CD4-positive, alpha-beta T cell treated with Interleukin-1 beta for 1 hour (primary cell): ENCODE results near the gene KCNK6.
A peak's percentile ranks its signal among the peaks of the same experiment; 100 is the strongest.
"Not testable (repeated sequence)": the region's sequence is repeated elsewhere in the genome, so short reads cannot be mapped to it uniquely, and the experiment has no call there.

Experiments used
- DNase-seq, 2 donors: peaks; one replicate each; pipeline ENCODE4 v3.0.0-alpha.2; 2020 to 2022

The KCNK6 gene

DNA sequence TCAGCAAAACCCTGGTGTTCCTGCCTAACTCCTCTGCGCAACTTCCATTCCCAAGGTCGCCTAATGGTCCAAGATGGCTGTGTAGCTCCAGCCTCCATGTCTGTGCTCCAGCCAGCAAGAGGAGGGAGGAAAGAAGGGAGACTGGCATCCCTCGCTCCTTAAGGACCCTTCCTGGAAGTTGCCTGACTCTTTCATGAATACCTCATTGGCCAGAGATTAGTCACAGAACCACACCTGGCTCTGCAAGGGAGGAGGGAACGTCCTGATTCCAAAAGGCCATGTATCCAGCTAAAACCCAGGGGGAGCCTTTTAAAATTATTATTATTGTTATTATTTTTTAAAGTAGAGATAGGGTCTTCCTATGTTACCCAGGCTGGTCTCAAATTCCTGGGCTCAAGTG is 4.8 kb downstream of the KCNK6 start:
- no peak for DNase-seq

DNA sequence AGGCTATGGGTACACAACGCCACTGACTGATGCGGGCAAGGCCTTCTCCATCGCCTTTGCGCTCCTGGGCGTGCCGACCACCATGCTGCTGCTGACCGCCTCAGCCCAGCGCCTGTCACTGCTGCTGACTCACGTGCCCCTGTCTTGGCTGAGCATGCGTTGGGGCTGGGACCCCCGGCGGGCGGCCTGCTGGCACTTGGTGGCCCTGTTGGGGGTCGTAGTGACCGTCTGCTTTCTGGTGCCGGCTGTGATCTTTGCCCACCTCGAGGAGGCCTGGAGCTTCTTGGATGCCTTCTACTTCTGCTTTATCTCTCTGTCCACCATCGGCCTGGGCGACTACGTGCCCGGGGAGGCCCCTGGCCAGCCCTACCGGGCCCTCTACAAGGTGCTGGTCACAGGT is 6.9 kb downstream of the KCNK6 start:
- DNase-seq, result no peak

DNA sequence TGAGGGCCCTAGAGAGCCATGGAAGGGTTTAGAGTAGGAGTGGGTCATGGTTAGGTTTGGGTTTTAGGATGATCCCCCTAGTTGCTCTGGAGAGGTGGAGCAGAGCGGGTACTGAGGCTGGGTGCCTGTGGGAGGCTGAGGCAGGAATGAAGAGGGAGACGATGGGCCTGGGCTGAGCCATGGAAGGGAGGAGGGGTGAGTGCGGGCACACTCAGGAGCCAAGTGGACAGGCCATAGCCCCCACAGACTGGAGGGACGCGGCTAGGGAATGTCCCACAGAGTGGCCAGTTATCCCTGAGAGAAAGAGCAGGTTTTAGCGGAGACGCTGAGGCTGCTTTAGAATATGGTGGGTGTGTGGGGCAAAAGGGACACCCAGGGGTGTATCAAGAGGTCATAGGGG is 10.0 kb downstream of the KCNK6 start:
- no peak for DNase-seq

DNA sequence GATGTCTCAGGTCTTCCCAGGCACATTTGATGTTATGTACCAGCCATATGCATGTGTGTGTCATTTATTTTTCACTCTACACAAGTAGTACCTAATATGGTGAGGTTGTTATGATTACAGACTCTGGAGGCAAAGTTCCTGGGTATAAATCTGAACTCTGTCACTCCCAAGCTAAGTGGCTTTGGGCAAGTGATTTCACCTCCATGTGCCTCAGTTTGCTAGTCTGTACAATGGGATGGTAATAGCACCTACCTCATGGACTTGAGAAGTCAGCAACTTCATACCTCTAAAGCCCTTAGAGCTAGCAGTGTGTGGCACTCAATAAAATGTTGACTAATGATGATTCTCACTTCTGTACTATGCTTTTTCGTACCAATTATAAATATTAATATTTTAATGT is 12.1 kb downstream of the KCNK6 start:
- DNase-seq, result no peak

DNA sequence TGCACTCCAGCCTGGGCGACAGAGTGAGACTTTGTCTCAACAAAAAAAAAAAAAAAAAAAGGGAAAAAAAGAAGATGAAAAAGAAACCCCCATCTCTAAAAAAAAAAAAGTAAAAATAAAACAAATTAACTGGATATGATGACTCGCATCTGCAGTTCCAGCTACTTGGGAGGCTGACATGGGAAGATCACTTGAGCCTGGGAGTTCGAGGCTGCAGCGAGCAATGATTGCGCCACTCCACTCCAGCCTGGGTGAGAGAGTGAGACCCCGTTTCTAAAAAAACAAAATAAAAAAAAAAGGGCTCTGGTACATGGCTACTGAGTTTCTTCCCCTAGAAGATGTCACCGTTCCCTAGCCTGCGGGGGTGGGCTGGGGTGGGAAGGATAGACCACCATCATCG is 13.6 kb downstream of the KCNK6 start:
- no peak for DNase-seq

DNA sequence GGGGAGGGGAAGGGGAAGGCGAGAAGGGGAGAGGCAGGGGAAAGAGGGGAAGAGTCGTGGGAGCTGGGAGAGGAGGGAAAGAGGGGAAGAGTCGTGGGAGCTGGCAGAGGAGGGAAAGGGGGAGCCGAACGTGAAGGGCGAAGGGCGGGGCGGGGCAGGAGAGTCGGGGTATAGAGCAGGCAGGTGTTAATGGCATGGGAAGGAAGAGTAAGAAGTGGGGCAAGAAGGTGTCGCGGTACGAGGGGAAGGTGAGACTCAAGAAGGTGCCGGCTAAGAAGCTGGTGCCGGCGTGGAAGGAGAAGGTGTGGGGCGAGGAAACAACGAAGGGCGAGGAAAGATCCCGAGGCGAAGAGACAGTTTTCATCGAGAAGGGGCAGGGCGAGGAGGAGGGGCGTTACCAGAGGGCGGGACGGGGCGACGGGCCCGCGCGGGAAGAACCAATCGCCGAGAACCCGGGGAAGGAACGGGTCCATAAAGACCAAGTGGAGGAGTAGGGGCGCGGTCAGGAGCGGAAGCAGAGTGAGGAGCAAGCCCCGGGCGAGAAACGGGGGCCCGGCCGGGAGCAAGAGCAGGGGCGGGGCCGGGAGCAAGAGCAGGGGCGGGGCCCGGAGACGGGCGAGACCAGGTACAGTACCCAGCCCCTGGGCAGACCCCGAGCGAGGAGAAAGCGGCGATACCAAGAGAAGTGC is 16.4 kb downstream of the KCNK6 start:
- peak; percentile 95 for DNase-seq

DNA sequence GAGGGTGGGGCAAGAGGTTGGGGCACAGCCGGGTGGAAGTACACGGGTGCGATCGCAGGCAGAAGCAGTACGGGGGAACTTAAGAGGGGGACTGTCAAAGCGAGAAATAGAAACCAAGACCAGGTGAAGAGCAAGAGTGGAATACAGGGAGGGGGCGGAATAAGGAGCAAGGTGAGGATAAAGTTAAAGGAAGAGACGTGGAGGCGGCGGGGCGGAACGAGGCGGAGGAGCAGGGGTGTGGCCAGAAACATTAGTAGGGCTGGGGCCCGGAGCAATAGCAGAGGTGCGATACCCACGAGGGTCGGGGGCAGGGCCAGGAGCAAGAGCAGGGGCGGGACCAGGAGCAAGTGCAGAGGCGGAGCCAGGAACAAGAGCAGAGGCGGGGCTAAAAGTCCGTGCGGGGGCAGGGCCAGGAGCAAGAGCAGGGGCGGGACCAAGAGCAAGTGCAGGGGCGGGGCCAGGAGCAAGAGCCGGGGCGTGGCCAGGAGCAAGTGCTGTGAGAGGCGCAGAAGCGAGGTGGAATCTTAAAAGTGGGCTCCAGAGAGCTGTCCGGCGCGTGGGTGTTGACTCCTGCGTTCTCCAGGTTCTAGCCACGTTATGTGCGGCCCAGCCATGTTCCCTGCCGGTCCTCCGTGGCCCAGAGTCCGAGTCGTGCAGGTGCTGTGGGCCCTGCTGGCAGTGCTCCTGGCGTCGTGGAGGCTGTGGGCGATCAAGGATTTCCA is 17.2 kb downstream of the KCNK6 start:
- peak; percentile 95 to 97 for DNase-seq

DNA sequence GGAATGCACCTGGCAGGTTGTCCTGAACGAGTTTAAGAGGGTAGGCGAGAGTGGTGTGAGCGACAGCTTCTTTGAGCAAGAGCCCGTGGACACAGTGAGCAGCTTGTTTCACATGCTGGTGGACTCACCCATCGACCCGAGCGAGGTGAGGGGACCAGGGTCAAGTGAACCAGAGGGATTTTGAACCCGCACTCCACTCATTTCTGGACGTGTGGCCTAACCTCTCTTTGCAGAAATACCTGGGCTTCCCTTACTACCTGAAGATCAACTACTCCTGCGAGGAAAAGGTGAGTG is 17.7 kb downstream of the KCNK6 start:
- DNase-seq, result no peak

DNA sequence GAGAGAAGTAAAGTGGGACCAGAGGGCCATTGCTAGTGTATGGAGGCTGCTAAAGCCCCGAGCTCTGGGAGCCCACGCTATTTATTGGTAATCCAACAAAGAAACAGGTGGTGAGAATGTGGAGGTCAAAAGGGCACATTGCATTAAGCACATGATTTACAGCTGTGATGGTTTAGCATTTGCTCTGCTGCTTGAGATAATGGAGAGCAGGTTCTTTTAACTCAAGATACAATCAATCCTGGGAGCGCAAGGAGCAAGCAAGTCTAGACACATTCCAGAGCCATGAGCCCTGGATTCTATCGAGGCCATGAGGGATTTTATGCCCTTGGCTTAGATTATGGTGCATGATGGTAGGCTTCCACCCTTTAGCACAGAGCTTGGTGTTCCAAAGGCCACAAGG is 19.4 kb downstream of the KCNK6 start:
- DNase-seq, result not testable (repeated sequence)

DNA sequence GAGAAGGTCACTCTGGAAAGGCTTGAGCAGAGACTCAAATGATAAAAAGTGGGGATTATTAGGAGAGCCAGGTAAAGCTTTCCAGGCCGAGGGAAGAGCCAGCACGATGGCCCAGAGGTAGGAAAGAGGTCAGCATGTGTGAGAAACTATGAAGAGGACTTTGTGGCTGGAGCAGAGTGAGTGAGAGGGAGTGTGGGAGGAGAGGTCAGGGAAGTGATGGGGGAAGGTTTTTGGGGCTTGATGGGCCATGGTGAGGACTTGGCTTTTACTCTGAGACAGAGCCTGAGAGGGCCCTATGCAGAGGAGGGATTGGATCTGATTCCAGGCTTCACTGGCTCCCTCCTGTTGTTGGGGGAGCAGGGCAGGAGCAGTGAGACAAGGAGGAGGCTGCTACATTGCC is 21.3 kb downstream of the KCNK6 start:
- DNase-seq, result no peak

DNA sequence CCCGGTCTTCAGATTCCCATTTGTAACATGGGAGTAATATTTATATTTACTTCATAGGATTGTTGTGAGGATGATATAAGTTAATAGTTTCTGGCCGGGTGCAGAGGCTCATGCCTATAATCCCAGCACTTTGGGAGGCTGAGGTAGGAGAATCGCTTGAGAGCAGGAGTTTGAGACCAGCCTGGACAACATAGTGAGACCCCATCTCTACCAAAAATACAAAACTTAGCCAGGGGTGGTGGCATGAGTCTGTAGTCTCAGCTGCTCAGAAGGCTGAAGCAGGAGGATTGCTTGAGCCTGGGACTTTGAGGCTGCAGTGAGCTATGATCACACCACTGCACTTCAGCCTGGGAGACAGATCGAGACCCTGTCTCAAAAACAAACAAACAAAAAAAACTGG is 27.2 kb downstream of the KCNK6 start:
- no peak for DNase-seq

DNA sequence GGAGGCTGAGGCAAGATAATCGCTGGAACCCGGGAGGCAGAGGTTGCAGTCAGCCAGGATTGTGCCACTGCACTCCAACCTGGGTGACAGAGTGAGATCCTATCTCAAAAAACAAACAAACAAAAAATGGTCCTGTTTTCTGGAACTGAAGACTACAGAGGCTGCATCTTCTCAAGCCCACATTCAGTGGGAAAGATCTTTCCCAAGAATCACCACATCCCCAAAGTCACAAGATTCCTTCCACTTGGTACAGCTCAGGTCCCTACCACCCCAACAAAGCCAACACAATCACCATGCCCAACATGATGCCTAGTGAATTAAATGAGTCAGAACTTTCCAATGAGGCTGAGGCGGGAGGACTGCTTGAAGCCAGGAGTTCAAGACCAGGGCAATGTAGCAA is 31.2 kb downstream of the KCNK6 start:
- DNase-seq, result no peak

DNA sequence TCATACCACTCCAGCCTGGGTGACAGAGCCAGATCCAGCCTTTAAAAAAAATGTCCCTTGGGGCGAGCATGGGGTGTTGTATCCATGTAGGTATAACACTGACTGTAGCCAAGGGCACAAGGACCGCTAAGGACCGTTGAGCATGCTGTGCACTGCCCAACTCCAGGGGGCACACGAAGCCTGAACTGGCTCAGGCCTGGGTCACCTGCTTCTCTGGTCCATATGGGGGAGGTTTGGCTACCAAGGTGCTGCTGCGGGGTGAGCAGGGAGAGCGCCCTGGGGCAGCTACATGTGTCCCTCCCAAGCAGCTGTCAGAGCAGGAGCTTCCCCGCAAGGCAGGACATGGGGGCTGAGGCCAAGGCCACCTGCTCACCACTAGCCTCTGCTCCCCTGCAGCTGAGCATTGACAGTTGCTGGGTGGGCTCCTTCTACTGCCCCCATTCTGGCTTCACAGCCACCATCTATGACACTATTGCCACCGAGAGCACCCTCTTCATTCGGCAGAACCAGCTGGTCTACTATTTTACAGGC is 32.3 kb downstream of the KCNK6 start:
- no peak for DNase-seq

DNA sequence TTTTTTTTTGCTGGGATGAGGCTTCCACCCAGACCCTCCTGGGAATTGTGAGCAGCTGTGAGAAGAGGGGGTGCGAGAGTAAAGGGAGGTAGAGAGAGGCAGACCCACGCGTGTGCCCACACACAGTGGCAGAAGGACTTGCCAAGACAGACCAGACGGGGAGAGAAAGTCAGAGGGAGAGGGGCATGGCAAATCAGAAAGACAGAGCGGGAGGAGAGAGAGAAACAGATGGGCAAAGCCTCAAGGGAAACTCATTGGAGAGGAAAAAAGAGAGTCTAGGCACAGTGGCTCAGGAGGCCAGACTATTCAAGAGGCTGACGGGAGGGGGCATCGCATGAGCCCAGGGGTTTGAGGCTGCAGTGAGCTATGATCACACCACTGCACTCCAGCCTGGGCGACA is 33.0 kb downstream of the KCNK6 start:
- no peak for DNase-seq

DNA sequence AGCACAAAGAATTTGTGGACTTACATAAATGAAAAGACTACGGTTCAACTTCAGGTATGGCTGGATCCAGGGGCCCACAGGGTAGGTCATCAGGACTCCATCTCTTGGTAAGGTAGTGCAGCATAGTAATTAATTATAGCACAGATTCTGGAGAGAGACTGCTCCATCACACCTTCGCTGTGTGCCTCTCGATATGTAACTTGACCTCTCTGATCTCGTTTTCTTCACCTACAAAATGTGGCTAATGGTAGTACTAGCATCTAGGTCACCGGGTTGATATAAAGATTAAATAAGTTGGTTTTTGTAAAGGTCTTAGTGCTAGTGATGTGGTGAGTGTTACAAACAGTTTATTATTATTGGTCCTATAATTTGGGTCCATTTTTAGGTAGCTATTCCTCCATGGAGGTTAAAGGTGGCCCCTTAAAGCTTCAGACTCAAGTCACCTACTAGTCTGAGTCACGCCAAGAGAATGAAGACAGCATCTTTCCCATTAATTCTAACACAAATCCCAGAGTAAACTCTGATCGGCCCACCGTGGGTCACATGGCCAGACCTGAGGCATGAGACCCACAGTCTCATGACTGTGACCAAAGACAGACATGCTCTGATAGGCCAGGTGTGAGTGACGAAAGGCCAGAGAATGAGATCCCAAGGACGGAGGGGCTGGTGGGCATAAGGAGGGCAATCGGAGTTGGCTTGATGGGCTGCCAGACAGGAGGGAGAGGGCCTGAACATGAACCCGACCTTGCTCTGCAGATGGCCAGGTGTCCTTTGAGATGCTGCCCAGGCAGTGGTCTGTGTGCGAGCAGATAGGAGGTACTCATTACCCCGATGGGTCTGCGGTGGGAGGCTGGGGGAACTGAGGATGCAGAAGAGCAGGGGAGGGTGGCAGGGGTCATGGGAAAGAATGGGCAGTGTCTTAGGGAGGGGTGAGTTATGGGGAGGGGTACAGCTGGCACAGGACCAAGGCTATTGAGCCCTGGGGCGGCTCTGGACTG is 36.4 kb downstream of the KCNK6 start:
- no peak for DNase-seq

DNA sequence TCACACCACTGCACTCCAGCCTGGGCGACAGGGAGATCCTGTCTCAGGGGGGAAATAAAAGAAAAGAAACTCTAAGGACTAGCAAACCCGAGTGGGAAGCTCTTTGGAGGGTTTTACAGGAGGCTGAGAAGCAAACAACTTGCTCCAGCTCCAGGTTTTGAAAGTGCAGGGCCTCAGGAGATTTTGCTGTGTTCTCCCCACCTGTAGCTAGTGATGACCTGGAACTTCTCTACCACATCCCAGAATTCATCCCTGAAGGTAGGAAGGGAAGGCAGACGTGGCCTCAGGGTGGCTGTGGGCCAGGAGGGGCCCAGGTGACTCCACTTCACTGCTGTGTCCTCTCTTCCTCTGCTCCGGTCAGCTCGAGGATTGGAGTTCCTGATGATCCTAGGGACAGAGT is 38.4 kb downstream of the KCNK6 start:
- no peak for DNase-seq

DNA sequence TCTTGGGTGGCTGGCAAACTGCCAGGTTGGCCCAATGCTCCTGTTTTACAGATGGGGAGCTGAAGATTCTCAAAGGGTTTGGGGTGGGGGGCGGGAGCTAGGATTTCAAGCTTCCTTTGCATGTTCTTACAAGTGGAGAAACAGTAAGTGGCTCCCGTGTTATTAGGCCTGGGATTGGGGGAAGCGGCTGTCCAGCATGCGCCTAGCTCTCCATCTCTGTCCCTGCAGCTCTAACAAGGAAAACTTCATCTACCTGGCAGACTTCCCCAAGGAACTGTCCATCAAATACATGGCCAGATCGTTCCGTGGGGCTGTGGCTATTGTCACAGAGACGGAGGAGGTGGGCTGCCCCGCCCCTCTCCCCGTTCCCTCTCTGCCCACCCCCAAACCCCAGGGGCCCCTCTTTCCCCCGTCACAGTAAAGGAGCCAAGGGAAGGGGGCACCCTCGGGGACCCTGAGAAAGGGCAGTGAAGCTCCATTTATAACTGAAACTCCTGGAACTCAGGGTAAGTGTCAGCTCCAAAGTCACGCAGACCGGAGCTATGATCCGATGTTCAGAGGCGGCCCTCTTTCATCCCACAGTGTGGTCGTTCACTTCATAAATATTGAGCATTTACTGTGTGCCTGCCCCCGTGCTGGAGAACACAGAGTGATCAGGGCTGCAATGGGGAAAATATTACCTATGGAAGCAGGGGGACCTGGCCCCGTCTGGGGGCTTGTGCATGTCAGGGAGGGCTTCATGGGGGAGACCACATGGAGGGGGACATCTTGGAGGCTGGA is 39.8 kb downstream of the KCNK6 start:
- no peak for DNase-seq

DNA sequence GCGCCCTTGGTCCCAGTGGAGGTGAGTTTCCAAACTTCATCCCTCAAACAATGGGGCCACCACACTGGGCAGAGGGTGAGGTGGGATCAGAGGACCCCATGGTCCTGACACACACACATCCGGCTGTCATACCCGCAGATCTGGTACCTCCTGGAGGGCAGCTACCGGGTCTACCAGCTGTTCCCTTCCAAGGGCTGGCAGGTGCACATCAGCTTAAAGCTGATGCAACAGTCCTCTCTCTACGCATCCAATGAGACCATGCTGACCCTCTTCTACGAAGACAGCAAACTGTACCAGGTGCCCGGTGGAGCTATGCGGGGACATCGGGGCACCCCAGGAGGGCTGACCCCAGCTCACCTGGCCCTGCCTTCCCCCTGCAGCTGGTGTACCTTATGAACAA is 40.7 kb downstream of the KCNK6 start:
- no peak for DNase-seq

DNA sequence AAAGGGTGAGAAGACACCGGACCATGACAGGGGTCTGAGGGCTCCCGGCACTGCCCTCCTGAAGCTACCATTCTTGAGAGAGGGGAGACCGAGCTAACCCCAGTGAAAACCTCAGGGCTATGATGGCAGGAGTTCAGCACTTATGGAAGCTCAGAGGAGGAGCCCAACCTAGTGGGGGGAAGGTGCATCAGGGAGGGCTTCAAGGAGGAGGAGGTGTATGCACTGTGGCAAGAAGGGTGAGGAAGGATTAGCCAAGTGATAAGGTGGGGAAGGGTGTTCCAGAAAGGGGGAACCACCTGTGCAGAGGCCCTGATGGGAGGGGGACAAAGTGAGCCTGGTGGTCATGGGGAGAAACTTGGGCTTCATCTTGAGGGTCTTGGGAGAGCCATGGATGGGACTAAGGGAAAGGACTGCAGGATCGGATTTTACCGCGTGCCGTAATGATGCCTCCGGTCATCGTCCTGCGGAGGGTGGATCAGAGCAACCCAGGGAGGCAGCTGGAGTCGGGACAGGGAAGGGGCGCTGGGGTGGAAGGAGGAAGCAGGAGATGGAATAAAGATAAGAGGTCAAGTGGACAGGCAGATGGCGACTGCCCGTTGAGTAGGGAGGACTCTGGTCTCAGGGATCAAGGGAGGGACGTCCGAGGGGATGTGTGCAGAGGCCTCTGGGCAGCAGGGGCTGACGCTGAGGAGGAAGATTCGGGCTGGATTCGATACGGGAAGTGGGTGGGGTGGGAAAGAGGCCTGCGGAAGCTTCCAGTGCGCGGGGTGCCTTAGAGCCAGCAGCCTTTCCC is 41.4 kb downstream of the KCNK6 start:
- DNase-seq, result no peak

DNA sequence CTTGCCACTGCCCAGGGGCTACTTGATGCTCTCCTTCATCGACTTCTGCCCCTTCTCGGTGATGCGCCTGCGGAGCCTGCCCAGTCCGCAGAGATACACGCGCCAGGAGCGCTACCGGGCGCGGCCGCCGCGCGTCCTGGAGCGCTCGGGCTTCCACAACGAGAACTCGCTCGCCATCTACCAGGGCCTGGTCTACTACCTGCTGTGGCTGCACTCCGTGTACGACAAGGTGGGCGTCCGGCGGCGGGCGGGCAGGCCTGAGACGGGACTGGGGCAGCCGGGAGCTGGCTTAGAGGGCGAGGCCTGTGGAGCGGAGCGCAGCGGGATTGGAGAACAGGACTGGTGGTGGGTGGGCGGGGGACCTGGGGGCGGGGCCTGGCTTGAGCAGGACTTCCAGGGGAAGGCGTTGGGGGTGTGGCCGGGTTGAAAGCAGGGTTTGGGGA is 42.0 kb downstream of the KCNK6 start:
- DNase-seq, result peak; percentile 60 to 66

DNA sequence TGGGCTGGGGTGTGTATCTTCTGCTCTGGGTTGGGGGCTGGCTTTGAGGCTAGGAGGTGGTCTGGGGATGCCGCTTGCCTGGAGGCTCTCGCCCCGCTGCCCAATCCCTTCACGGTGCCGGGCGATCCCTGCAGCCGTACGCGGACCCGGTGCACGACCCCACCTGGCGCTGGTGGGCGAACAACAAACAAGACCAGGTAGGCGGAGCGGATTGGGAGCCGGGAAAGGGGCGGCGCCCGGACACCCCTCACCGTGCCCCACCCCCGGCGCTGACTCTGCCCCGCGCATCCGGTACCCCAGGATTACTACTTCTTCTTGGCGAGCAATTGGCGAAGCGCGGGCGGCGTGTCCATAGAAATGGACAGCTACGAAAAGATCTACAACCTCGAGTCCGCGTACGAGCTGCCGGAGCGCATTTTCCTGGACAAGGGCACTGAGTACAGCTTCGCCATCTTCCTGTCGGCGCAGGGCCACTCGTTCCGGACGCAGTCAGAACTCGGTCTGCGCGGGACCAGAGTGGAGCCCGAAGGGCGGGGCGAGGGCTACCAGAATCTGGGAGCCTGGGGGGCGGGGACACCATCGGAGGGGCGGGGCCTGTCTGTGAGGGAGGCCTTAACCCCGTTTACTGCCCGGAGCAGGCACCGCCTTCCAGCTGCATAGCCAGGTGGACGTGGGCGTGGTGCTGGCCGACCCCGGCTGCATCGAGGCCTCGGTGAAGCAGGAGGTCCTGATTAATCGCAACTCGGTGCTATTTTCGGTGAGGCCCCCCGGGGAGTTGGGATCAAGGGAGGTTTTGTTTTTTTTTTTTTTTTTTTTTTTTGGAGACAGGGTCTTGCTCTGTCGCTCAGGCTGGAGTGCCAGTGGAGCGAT is 42.7 kb downstream of the KCNK6 start:
- peak; percentile 72 to 79 for DNase-seq
